HG02943 (cell line): ENCODE data around the gene ELFN1.

Experiments used
- ATAC-seq: cut with Tn5 transposase; IDR thresholded peaks from one replicate; pipeline ENCODE4 v1.9.1; 2021; ENCODE audit warnings: mild to moderate bottlenecking, low read depth, moderate library complexity; ENCODE audit not compliant: unreplicated experiment

The ELFN1 gene

GRCh38 chr7:1721047-1721690, 51.1 kb downstream of the ELFN1 start:
- ATAC-seq: no peak

DNA sequence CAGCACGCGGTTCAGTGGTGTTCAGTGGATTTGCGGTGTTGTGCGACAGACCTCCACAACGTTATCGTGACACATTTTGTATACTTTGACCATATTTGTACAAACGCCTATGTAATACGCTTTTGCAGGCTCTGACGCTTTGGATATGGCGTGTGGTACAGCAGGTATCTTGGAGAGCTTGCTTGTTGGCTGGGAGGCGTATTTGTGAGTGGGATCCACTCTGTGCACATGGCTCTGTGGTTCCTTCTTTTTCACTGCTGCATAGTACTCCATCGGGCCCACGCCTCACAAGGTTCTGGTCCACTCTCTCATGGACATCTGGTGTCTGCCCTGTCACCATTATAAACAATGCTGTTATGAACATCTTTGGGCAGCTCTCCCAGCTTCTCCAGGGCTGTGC, 53.2 kb downstream of the ELFN1 start:
- ATAC-seq: no peak

- ATAC-seq: no peak
Measured at GRCh38 chr7:1724118-1724910, 54.2 kb downstream of the ELFN1 start.

- ATAC-seq: no peak
Measured at GRCh38 chr7:1725199-1725690, 55.2 kb downstream of the ELFN1 start.

DNA sequence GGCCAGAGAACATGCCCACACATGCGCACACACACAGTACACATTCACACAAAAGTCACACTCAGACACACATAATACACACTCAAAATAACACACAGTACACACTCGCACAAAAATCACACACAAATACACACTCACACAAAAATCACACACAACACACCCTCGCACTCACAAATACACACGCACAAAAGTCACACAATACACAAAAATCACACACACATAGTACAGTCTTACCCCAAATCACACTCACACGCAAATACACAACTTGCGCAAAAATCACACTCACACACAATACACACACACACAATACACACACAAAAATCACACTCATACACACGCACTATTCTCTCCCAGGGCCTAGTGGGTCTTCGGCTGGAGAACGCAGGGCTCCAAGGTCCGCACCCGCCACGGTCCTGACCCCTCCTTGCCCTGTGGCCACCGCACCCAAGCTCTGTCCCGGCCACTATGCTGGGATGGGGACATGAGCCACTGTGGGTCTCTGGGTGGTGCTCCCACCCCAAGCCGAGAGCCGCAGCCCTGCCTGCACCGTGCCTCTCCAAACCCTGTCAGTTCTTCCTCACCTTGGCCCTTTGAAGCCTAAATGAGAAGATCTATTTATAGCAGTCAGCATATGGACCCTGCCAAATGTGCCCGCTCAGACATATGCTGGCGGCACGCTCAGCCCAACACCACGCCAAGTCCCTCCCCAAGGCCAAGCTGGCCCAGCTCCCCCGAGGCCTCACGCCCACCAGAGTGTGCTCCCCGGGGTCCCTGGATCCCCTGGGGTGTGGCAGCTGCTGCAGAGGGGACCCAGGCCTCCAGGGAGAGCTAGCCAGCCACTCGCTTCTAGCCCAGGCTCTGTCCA, 55.9 kb downstream of the ELFN1 start:
- no peak for ATAC-seq

GRCh38 chr7:1727079-1727478, 57.0 kb downstream of the ELFN1 start:
- no peak for ATAC-seq

DNA sequence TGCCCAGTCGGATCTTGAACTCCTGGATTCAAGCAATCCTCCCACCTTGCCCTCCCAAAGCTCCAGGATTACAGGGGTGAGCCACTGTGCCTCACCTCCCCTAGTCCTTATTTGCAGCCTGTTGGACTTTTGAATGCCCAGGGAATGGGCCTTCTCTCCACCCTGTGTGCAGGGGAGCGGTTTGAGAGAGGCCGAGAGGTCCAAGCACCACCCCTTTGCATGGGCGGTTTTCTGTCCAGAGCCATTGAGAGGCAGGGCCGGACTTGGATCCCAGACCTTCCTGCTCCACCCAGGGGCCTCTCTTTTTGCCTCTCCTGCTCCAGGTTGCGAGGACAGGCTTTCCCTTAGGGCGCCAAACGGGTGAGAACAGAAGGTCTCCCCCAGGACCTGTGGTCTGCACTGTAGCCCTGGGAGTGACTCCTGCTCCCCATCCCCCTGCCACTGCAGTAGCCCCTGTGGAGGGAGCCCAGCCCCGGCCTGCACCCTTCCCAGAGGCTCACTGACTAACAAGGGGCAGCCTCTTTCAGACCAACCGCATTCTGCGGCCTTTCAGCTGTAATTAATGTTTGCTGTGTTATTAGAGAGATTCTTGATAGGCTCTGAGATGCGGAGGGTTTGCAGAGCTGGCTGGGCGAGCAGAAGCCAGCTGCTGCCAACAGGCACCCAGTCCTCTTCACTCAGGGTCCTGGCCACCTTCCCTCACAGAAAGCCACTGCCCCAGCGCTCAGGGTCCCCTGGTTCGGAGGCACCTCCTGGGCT, 57.9 kb downstream of the ELFN1 start:
- ATAC-seq: no peak

- ATAC-seq: no peak
Measured at GRCh38 chr7:1729183-1729582, 59.1 kb downstream of the ELFN1 start.

- ATAC-seq: no peak
Measured at GRCh38 chr7:1729773-1730172, 59.7 kb downstream of the ELFN1 start.

DNA sequence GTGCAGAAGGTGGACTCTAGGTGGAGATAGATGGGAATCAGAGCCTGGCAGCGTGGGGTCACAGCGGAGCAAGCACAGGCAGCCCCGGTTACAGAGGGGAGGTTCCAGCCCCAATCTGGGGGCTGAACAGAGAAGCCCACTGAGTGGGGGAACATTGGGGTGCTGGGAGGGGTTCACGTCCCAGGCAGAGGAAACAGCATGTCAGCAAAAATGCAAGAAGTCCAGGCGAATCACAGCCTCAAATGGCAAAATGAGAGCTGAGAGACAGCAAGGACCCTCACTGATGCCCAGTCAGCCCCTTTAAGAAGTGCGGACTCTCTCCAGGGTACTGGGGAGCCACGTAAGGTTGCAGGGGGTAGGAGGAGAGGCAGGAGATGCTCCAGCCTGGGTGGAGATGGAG, 62.0 kb downstream of the ELFN1 start:
- no peak for ATAC-seq

DNA sequence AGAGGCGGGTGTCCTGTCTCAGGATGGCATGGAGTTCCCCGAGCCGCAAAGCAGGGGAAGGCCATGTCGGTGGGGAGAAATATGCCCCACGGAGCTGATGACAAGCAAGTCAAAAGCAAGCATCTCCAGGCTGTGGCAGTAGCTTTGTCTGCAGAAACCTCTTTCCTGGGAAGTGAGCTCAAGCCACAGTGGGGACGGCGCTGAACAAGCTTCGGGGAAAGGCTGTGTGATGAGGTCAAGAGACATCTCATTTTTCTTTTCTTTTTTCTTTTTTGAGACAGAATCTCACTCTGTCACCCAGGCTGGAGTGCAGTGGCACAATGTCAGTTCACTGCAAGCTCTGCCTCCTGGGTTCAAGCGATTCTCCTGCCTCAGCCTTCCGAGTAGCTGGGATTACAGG, 62.6 kb downstream of the ELFN1 start:
- ATAC-seq: no peak

- no peak for ATAC-seq
Measured at GRCh38 chr7:1733206-1733907, 63.3 kb downstream of the ELFN1 start.

DNA sequence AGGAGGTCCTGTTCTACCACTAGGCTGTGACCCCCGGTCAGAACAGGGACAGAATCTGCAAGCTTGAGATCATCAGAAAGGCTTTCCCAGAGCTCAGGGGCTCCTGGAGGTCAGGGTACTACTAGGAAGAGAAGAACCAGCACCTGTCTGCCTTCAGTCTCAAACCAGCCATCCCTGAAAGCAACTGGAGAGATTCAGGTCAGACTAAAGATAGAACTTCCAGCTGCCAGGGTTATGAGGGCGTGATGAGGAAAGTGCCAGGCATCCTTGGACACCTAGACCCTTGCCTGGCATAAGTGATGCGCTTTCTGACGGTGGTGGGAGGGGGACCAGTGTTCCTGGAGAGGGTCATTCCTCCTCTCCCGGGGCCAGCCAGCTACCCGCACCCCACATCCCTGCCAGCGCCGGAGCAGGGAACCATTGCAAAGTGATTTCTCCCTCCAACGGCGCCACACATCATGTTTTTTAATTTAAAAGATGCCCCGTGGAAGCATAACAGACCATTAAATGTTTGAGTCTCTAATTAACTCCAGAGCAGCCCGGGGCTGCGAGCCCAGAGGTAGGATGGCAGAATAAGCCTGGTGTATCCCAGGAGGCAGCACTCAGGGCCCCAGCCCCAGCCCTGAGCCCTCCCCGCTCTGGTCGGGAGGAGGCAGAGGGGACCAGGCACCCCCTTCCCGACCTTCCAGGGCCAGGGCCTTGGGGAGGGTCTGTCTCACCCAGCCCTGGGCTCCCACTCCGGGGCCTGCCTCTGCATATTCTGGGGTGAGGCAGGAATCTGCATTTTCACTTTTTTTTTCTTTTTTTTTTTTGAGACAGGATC, 64.0 kb downstream of the ELFN1 start:
- ATAC-seq: no peak

DNA sequence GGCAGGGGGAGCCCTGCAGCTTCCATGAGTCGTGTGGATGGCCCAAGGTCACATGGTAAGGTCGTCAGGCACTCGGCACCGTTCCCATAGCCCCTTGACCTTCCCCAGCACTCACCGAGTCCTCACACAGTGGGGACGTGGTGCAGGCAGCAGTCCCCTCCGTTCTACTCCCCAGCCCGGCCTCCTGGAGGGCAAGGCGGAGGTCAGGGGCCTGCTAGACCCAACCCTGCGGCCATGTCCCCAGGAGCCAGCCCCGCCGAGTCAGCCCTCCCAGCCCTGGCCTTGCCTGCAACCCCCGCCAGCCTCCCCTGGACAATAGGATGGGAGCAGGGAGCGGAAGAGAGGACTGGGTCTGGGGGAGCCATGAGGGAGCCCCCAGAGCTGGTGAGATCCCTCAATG, 65.2 kb downstream of the ELFN1 start:
- no peak for ATAC-seq

DNA sequence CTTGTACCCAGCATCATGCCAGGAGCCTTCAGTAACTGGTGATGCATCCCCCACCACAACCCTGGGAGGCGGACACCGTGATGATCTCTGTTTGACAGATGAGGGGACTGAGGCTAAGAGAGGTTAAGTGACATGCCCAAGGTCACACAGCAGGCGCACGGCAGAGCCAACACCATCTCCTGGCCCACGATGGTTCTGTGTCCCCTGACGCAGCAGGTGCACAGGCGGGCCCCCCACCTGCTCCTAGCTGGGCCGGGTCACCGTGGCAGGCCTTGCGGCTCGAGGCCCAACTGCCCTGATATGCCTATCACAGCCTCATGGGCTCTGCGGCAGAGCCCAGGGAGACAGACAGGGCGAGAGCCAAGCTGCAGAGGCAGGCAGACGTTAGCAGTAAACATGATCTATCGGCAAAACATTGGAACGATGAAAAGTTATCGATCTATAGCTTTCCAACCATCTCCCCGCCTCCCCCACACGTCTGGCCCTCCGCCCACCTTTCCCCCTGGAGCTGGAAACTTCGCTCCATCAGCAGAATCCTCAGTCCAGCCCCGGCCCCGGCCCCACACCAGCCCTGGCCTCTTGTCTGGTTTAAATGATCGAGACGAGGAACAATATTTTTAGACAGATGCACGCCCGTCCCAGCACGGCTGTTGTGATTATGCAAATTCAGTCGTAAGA, 65.9 kb downstream of the ELFN1 start:
- ATAC-seq: no peak

DNA sequence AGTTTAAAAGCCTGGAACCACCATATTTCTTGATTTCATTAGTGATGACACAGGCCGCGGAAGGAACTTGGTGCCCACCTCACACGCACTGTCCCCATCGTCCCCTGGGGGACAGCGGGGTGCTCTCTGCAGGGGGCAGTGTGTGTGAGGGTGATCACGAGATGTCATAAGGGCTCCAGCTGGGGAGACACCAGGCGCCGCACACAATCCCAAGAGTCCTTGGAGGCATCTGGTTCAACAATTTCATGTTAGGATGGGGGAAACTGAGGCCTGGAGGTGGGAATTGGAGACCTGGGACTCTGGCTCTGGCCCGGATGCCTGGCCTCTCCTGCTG, 66.4 kb downstream of the ELFN1 start:
- ATAC-seq: no peak

DNA sequence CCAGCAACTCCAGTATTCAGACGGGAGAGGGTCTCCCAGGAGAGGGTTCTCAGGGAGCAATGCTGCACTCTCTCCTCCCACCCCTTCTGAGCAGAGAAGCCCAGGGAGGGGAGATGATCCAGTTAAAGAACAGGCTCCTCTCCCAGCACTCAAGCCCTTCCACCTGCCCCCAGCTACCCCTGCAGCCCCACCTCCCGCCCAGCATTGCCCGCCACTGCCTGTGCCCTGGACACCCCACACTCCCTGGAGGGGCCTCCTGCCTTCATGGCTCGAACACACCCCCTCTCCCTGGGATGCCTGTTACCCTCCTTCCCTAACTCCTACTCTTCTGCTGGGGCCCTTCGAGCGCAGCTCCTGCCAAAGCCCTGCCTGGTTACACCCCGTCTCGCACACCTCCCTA, 66.8 kb downstream of the ELFN1 start:
- no peak for ATAC-seq

DNA sequence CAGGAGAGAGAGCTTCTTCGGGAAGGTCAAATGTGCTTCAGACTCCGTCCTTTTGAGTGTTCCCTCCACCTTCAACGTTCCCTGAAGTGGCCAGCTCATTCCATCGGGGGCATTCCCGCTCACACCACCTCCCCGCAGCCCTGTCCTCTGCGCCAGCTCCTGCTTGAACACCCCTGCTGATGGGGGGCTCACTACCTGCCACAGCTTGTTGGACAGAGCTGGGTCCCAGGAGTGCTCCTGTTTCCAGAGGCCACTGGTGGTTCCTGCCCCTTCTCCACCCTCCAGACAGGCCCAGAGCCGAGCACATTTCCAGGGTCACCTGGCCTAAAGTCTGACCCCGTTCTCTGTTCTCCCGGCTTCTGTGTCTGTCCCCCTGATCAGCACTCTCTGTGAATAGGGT, 67.4 kb downstream of the ELFN1 start:
- ATAC-seq: no peak

- ATAC-seq: no peak
Measured at GRCh38 chr7:1737956-1738355, 67.9 kb downstream of the ELFN1 start.
